NCI-H446 treated with DMSO at 0.1 percent for 48 hours (cell line): Measurements from ENCODE around the gene MPPED1.

Experiments
- DNase-seq: peaks from one replicate; lab custom pipeline; 2025; lab: John Stamatoyannopoulos, UW

MPPED1 gene

GRCh38 chr22:43412808-43413795 lies 1.3 kb downstream of the MPPED1 start:
- no peak for DNase-seq

- DNase-seq = no peak
Measured at GRCh38 chr22:43413826-43414225, 2.0 kb downstream of the MPPED1 start.

- DNase-seq = no peak
Measured at GRCh38 chr22:43415681-43416080, 3.9 kb downstream of the MPPED1 start.

GRCh38 chr22:43417555-43417954 lies 5.7 kb downstream of the MPPED1 start:
- no peak for DNase-seq

GRCh38 chr22:43418079-43418825 lies 6.4 kb downstream of the MPPED1 start:
- no peak for DNase-seq

- DNase-seq = no peak
Measured at GRCh38 chr22:43419371-43420080, 7.7 kb downstream of the MPPED1 start.

GRCh38 chr22:43421046-43421665 lies 9.3 kb downstream of the MPPED1 start:
- no peak for DNase-seq

GRCh38 chr22:43421914-43422615 lies 10.3 kb downstream of the MPPED1 start:
- DNase-seq = no peak

GRCh38 chr22:43423046-43423445 lies 11.2 kb downstream of the MPPED1 start:
- DNase-seq = no peak

GRCh38 chr22:43424201-43424600 lies 12.4 kb downstream of the MPPED1 start:
- DNase-seq = no peak

GRCh38 chr22:43424666-43425630 lies 13.1 kb downstream of the MPPED1 start:
- no peak for DNase-seq

GRCh38 chr22:43425976-43426785 lies 14.4 kb downstream of the MPPED1 start:
- no peak for DNase-seq

- no peak for DNase-seq
Measured at GRCh38 chr22:43426816-43427215, 15.0 kb downstream of the MPPED1 start.

- DNase-seq = no peak
Measured at GRCh38 chr22:43427296-43428004, 15.6 kb downstream of the MPPED1 start.

- DNase-seq = no peak
Measured at GRCh38 chr22:43428005-43428485, 16.2 kb downstream of the MPPED1 start.

GRCh38 chr22:43428521-43428920 lies 16.7 kb downstream of the MPPED1 start:
- DNase-seq = no peak

GRCh38 chr22:43429426-43429825 lies 17.6 kb downstream of the MPPED1 start:
- DNase-seq = no peak

- no peak for DNase-seq
Measured at GRCh38 chr22:43431808-43432554, 20.2 kb downstream of the MPPED1 start.
